AG08396 (cell line): Measurements from ENCODE around the gene GNG3.

Source experiments
- DNase-seq: peaks from one replicate; pipeline ENCODE4 v3.0.0; 2012; ENCODE audit warnings: low spot score, mixed read lengths

GNG3 gene

GRCh38 chr11:62757846-62758788, 50.6 kb downstream of the GNG3 start:
- no peak for DNase-seq
